Glutamatergic neuron (in vitro differentiated cells): Measurements from ENCODE around the gene ABTB2. TPM values are rescaled to one million over a fixed set of nuclear protein-coding genes. Genes with fewer than 3 reads are reported as not detected.

Experiments used
- DNase-seq: peaks from one replicate; pipeline ENCODE4 v3.0.0; 2022
- H3K27ac Mint-ChIP-seq: one replicate; pipeline ENCODE4 v1.8.0; 2020; ENCODE audit warnings: mild to moderate bottlenecking, mixed read lengths, inconsistent platforms; ENCODE audit not compliant: unreplicated experiment
- H3K27me3 Mint-ChIP-seq: one replicate; pipeline ENCODE4 v1.8.0; 2020; ENCODE audit warnings: mild to moderate bottlenecking, moderate library complexity, mixed read lengths, inconsistent platforms; ENCODE audit not compliant: unreplicated experiment
- H3K36me3 Mint-ChIP-seq: one replicate; pipeline ENCODE4 v1.8.0; 2020; ENCODE audit warnings: mild to moderate bottlenecking, mixed read lengths, inconsistent platforms; ENCODE audit not compliant: unreplicated experiment
- H3K4me1 Mint-ChIP-seq: one replicate; pipeline ENCODE4 v1.8.0; 2020; ENCODE audit warnings: mild to moderate bottlenecking, low read depth, mixed read lengths, inconsistent platforms; ENCODE audit not compliant: unreplicated experiment
- H3K4me3 Mint-ChIP-seq: one replicate; pipeline ENCODE4 v1.8.0; 2020; ENCODE audit warnings: mild to moderate bottlenecking, mixed read lengths, inconsistent platforms; ENCODE audit not compliant: unreplicated experiment
- H3K9me3 Mint-ChIP-seq: one replicate; pipeline ENCODE4 v1.8.0; 2020; ENCODE audit warnings: mild to moderate bottlenecking, moderate library complexity, mixed read lengths, inconsistent platforms; ENCODE audit not compliant: unreplicated experiment
- total RNA-seq: library from RNA; stranded (reverse); fragmentation: NEBNext Ultra II Directional; extraction: Animal tissue kit (Norgen Biotek cat#: 25700); gene quantifications from one replicate; pipeline ENCODE4 v1.2.1, GENCODE V29; 2021; ENCODE audit not compliant: unreplicated experiment
- TF ChIP-seq, protein P1 (sequence below): fragments of 200-600 bp; sonication (generic); IDR thresholded peaks from one replicate; pipeline ENCODE4 v1.5.0; 2021; ENCODE audit not compliant: partially characterized antibody, unreplicated experiment

Gene ABTB2
- total RNA-seq, 1 donor from 2014 or later, result 9.3 TPM

DNA sequence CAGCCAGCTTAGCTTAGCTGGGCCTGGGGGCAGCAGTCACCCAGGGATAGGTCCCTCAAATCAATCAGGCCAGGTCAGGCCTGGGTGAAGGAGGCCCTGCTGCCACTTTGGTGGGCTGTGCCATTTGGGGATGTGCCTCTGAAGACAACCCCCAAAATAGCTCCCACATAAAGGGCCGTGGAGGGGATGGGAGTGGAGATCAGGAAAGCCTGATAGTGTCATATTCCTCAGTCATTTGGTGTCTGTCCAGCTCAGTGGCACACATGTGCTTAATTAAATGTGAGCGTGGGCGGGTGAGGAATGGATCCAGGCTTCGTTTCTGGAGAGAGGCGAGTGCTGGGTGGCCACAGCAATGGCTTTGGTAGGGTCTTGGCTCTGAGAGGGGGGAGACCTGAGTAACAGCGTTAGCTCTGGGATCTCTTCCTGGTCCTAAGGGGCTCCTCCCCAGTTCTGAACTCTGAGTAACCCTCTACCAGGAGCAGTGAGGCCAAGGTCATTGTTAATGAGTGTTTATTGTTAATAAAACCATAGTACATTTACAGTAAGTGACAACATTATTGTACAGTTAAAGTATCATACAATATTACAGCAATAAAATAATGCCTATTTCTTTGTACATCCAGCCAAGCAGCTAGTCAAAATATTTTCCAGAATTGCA, 207.2 kb downstream of the ABTB2 start:
- DNase-seq, result no peak
- Mint-ChIP-seq H3K36me3 (no peaks in the 10 kb centered on the region), H3K27me3 (peaks cover 5% of the 10 kb centered on the region), H3K9me3 (peaks cover 11% of the 10 kb centered on the region), H3K27ac (no peak overlapping the region), H3K4me1 (peaks cover 20% of the 10 kb centered on the region), H3K4me3 (peak overlapping the region; percentile 52)
- TF ChIP-seq, protein P1, sequence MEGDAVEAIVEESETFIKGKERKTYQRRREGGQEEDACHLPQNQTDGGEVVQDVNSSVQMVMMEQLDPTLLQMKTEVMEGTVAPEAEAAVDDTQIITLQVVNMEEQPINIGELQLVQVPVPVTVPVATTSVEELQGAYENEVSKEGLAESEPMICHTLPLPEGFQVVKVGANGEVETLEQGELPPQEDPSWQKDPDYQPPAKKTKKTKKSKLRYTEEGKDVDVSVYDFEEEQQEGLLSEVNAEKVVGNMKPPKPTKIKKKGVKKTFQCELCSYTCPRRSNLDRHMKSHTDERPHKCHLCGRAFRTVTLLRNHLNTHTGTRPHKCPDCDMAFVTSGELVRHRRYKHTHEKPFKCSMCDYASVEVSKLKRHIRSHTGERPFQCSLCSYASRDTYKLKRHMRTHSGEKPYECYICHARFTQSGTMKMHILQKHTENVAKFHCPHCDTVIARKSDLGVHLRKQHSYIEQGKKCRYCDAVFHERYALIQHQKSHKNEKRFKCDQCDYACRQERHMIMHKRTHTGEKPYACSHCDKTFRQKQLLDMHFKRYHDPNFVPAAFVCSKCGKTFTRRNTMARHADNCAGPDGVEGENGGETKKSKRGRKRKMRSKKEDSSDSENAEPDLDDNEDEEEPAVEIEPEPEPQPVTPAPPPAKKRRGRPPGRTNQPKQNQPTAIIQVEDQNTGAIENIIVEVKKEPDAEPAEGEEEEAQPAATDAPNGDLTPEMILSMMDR, result no peak

GRCh38 chr11:34149786-34150185, 208.0 kb downstream of the ABTB2 start:
- peaks cover 20% of the 10 kb centered on the region for H3K4me1 Mint-ChIP-seq
- H3K27me3 Mint-ChIP-seq, result peaks cover 5% of the 10 kb centered on the region
- DNase-seq, result no peak
- no peak overlapping the region for H3K4me3 Mint-ChIP-seq
- peak overlapping the region; percentile 48 for H3K27ac Mint-ChIP-seq
- TF ChIP-seq, protein P1, result no peak
- H3K36me3 Mint-ChIP-seq, result no peaks in the 10 kb centered on the region
- H3K9me3 Mint-ChIP-seq, result peaks cover 11% of the 10 kb centered on the region

DNA sequence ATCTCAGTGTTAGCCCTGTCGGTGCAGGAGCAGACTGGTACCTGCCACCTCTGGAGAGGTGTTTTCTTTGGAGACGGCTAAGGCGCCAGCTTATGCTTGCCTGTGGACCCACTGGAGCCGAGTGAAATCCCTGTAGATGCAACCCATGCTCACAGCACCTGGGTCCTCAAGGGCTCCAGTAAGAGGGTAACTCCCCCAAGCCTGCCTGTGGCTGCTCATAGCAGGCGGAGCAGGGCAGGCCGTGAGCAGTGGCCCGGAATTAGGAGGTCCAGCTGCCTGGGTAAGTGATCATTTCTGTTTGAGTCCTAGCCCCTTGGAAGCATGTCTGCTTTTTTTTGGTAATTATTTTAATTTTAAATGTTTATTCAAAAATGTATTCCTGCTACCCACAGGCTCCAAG, 208.5 kb downstream of the ABTB2 start:
- peaks cover 5% of the 10 kb centered on the region for H3K27me3 Mint-ChIP-seq
- no peak overlapping the region for H3K4me3 Mint-ChIP-seq
- peaks cover 20% of the 10 kb centered on the region for H3K4me1 Mint-ChIP-seq

DNA sequence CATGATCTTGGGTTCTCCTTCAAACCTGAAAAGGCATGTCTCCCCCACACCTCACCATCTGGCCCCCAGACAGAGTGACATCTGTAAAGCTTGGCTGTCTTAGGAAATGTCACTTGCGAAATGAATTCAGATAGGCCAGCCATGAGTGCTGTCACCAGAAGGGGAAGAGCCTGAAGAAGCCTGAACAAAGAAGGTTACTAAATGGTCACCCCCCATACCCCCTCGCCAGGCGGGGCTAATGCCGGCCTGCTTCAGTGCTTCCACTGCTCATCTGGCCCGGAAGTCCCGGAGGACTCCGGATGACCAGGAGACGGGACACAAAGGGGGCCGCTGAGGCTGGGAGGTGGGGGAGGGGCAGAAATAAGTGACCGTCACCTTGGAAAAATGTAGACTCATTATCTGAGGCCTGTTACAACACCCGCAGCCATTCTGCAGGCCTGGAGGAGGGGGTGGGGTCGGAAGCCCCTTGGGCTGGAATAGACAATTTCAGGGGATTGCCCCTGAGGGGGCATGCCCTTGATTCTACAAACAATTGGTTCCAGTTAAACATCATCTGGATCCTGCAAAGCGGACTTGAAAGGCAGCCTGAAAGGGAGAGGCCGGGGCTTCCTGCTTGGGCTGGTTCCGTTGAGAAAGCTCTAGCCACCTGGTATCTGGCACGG, 209.2 kb downstream of the ABTB2 start:
- Mint-ChIP-seq H3K4me1 (peaks cover 20% of the 10 kb centered on the region), H3K27ac (peak overlapping the region; percentile 99), H3K27me3 (peaks cover 4% of the 10 kb centered on the region), H3K36me3 (no peaks in the 10 kb centered on the region), H3K4me3 (peak overlapping the region; percentile 79), H3K9me3 (peaks cover 11% of the 10 kb centered on the region)
- TF ChIP-seq, protein P1, result no peak
- DNase-seq, result peak; percentile 84

More for the DNA sequence above, 208.5 kb downstream of the ABTB2 start:
- Mint-ChIP-seq H3K36me3 (no peaks in the 10 kb centered on the region), H3K27ac (peak overlapping the region; percentile 99), H3K9me3 (peaks cover 11% of the 10 kb centered on the region)
- no peak for DNase-seq
- TF ChIP-seq, protein P1, result no peak

GRCh38 chr11:34147581-34147980, 210.2 kb downstream of the ABTB2 start:
- H3K27ac Mint-ChIP-seq, result peak overlapping the region; percentile 99
- no peak for DNase-seq
- H3K36me3 Mint-ChIP-seq, result no peaks in the 10 kb centered on the region
- TF ChIP-seq, protein P1, result no peak
- no peak overlapping the region for H3K4me3 Mint-ChIP-seq
- peaks cover 8% of the 10 kb centered on the region for H3K9me3 Mint-ChIP-seq
- H3K4me1 Mint-ChIP-seq, result peaks cover 20% of the 10 kb centered on the region
- peaks cover 3% of the 10 kb centered on the region for H3K27me3 Mint-ChIP-seq
